ENCODE results near the gene MAGEA4.

DNA sequence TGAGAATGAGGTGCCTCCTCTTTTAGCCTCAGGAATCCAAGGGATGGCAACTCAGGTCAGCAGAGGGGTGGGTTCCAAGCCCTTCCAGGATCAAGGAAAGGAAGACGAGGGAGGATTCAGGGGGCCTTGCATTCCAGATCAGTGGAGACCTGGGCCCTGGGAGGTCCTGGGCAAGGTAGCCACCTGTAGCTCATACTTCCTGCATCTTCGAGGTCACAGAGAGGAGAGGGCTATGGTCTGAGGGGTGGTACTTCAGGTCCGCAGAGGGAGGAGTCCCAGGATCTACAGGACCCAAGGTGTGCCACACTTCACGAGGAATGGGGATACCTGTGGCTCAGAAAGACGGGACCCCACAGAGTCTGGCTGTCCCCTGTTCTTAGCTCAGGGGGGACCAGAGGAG, 9.2 kb downstream of the MAGEA4 start:
- TF ChIP-seq, protein P1, sequence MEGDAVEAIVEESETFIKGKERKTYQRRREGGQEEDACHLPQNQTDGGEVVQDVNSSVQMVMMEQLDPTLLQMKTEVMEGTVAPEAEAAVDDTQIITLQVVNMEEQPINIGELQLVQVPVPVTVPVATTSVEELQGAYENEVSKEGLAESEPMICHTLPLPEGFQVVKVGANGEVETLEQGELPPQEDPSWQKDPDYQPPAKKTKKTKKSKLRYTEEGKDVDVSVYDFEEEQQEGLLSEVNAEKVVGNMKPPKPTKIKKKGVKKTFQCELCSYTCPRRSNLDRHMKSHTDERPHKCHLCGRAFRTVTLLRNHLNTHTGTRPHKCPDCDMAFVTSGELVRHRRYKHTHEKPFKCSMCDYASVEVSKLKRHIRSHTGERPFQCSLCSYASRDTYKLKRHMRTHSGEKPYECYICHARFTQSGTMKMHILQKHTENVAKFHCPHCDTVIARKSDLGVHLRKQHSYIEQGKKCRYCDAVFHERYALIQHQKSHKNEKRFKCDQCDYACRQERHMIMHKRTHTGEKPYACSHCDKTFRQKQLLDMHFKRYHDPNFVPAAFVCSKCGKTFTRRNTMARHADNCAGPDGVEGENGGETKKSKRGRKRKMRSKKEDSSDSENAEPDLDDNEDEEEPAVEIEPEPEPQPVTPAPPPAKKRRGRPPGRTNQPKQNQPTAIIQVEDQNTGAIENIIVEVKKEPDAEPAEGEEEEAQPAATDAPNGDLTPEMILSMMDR (IDR thresholded peaks at IDR 0.05): no peak
- TF ChIP-seq POLR2A (IDR thresholded peaks at IDR 0.05): no peak

All from uterus (tissue), 2 donors.